D341Med (cell line): ENCODE data around the gene KLHL36.

Source experiments
- DNase-seq: peaks from one replicate; pipeline ENCODE4 v3.0.0; 2012; ENCODE audit warnings: low spot score

Gene KLHL36

DNA sequence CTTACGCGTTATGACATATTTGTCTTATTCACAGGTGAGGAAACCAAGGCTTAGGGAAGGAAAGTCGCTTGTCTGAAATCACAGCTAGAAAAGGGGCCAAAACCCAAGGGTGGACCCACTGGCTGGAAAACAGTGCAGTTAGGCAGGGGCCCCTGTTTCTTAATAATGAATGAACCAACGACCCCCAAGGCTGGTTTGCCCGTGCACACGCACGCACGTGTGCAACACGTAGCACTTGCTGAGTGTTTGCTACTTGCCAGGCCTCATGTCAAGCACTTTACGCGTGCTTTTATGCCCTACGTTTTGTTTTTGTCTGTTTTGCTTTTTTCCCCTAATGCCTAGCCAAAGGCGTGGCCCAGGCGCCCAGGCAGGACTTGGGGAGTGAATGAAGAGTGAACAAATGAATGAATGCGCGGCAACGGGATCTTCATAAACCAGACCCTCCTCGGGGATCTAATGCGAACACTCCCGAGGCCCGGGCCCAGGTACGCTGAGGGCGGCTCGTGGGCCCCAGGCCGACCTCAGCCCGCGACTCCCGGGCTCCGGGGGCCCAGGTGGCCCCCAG, 50.9 kb downstream of the KLHL36 start:
- no peak for DNase-seq

- DNase-seq = peak; percentile 100
These were observed 51.6 kb downstream of the KLHL36 start, which contains the start of gene USP10 for GRCh38 chr16:84699712-84700445. TSS of gene USP10 (plus strand) at chr16:84700000. CDS start at chr16:84700091, 91 bp downstream.

DNA sequence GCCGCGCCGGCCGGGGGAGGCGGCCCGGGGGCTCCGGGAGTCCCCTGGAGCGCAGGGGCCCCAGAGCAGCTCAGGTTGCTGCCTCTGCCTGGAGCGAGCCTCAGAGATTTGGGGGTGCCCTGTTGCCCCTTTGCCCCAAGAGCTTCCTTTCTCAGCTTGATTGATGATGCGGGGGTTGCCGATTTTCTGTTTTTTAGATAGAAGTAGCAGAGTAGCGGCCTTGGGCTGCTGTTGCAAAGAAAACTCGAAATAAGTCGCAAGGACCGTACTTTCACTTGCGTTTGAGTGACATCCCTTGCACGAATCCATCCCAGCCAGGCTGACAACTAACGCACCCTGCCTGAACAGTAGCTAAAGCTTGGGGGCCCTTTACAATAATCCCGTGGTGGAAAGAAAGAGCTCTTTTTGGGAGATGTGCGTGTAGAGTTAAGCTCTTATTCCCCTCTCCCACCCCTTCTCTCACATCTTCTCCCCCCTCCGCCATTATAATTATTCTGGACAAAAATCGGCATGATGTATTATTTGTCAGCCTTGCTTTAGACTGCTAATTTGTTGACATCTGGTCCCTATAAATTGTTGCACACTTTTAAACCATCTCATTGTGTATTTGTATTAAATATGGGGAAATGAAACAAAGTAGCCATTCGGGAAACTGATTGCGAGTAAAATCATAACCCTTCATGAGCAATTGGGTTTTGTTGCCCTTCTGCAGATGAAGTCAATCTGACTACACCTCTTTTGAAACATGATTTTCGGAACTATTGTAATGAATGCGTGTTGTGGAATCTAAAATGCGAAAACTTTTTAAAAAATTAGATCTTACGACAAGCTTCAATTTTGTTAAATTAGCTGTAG, 52.4 kb downstream of the KLHL36 start:
- DNase-seq = no peak

- no peak for DNase-seq
These were observed 55.4 kb downstream of the KLHL36 start for GRCh38 chr16:84703681-84704080.

DNA sequence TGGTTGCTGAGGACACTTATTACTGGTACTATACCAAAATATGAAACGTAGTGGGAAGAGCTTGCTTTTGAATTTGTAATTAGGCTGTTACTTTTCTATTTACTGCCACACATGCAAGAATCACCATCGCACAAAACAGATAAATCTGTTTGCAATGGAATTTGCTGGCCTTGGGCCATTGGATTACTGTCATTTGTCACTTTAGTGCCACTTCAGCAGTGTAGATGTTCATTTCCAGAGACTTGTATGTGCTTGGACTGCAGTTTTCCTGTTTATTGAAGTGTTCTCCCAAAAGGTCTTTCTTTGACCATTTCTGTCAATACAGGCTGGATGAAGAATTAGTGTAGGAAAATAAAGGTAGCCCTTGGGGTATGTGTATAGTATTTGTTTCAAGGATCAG, 55.9 kb downstream of the KLHL36 start:
- DNase-seq = no peak

GRCh38 chr16:84706856-84707255, 58.5 kb downstream of the KLHL36 start:
- DNase-seq = no peak

- no peak for DNase-seq
These were observed 61.3 kb downstream of the KLHL36 start for GRCh38 chr16:84709609-84710008.

DNA sequence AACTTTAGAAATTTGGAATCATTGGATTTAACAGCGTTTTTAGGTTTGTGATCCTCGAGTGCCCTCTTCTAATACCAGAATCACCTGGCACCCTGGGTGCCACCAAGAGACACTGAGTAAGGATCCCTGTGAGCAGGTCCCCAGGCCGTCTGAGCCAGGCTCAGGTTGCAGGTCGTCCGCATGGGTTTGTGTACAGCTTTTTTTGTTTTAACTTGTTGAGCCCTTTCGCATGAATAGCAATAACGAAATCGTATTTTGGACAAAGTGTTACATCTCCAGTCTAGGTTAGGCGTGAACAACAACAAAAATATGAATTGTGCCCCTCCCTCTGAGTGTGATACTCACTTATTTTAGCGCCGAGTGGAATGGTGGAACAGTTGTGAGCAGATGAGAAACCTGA, 62.4 kb downstream of the KLHL36 start:
- DNase-seq = no peak
